Astrocyte of the cerebellum (primary cell): Measurements from ENCODE around the gene WDR48.

ENCODE experiments used
- DNase-seq: peaks from one replicate; pipeline ENCODE4 v3.0.0-alpha.2; 2011; ENCODE audit warnings: low read depth
- H3K4me3 ChIP-seq: 2 replicates; pipeline ENCODE4 v1.5.1; 2011; ENCODE audit warnings: mild to moderate bottlenecking, low read depth, low read length, moderate library complexity
- CTCF ChIP-seq: IDR thresholded peaks from 2 replicates; pipeline ENCODE4 v1.5.1; 2012; ENCODE audit warnings: low read length, low read depth, moderate library complexity, mild to moderate bottlenecking; ENCODE audit errors: missing control alignments
- in situ Hi-C: cut with HindIII; loops from 2 replicates; pipeline ENCODE4 v1.10.0; 2017; ENCODE audit warnings: low sequenced_read_pairs

WDR48 gene

GRCh38 chr3:39127908-39128304, 76.1 kb downstream of the WDR48 start:
- H3K4me3 ChIP-seq = no peak overlapping the region
- TF ChIP-seq CTCF = no peak
- in situ Hi-C loops = no loop called here
- DNase-seq = no peak

GRCh38 chr3:39128951-39129350, 77.1 kb downstream of the WDR48 start:
- no peak for DNase-seq
- in situ Hi-C loops = no loop called here
- H3K4me3 ChIP-seq = no peak overlapping the region
- no peak for TF ChIP-seq CTCF

- in situ Hi-C loops = no loop called here
- no peak overlapping the region for H3K4me3 ChIP-seq
- no peak for DNase-seq
Observed at GRCh38 chr3:39130026-39130425, 78.2 kb downstream of the WDR48 start.

GRCh38 chr3:39130693-39131265, 79.0 kb downstream of the WDR48 start:
- no peak for DNase-seq
- TF ChIP-seq CTCF = no peak
- in situ Hi-C loops = no loop called here
- H3K4me3 ChIP-seq = no peak overlapping the region

More at GRCh38 chr3:39130026-39130425, 78.2 kb downstream of the WDR48 start:
- no peak for TF ChIP-seq CTCF

GRCh38 chr3:39132096-39133092, 80.6 kb downstream of the WDR48 start:
- H3K4me3 ChIP-seq = no peak overlapping the region
- in situ Hi-C loops = no loop called here

GRCh38 chr3:39133093-39133490, 81.3 kb downstream of the WDR48 start:
- TF ChIP-seq CTCF = no peak
- DNase-seq = no peak
- no peak overlapping the region for H3K4me3 ChIP-seq
- in situ Hi-C loops = no loop called here

More at GRCh38 chr3:39132096-39133092, 80.6 kb downstream of the WDR48 start:
- no peak for DNase-seq
- no peak for TF ChIP-seq CTCF
